ENCODE results near the gene C12orf57. TPM values are rescaled to one million over a fixed set of nuclear protein-coding genes. Genes with fewer than 3 reads are reported as not detected.

C12orf57 gene
- total and polyA plus RNA-seq, 2 of the 8 experiments (the other 6 are each of a cell fraction or from before 2014, with no cell fraction given): 174 to 993 TPM

DNA sequence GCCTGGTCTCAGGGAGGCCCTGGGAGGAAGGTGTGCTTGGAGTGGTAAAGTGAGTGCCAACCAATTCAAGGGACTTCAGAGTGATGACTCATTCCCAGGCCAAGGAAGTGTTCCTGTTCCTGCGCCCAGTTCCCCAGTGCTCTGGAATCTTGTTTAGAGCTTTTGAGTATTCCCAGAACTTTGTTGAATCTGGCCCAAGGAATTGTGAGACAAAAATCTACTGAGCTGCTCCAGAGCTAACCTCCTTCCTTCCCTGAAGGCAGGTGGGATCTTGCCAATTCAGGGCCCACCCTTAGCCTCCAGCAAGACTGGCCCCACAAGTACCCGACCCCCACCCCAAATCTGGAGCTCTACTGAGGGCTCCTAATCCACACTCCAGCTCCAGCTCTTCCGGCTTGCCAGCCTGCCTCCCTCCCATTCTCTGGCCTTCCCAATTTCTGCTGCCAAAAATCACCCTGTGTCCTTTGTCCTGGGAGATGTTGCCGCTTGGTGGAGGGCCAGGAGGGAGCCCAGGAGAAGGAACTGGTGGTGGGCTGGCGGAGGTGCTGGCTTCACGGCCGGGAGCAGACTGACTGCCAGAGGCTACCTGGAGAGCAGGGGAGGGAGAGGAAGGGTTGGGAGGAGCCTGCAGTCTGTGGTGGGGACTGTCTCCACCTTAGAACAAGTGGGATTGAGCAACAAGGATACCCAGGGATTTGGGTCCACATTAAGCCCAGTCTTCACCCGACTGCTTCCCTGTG, 18.1 kb upstream of the C12orf57 start (continued):
- TF ChIP-seq, protein P1, sequence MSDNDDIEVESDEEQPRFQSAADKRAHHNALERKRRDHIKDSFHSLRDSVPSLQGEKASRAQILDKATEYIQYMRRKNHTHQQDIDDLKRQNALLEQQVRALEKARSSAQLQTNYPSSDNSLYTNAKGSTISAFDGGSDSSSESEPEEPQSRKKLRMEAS (IDR thresholded peaks at IDR 0.05): no peak
- TF ChIP-seq, protein P2, sequence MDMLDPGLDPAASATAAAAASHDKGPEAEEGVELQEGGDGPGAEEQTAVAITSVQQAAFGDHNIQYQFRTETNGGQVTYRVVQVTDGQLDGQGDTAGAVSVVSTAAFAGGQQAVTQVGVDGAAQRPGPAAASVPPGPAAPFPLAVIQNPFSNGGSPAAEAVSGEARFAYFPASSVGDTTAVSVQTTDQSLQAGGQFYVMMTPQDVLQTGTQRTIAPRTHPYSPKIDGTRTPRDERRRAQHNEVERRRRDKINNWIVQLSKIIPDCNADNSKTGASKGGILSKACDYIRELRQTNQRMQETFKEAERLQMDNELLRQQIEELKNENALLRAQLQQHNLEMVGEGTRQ (IDR thresholded peaks at IDR 0.05; ENCODE audit: low read length): no peak
- TF ChIP-seq HDAC2 (IDR thresholded peaks at IDR 0.05; ENCODE audit: borderline replicate concordance in 1 of 2, low read depth in 2 of 2, low read length in 2 of 2) (0 out of 4 replicates have a peak, but pooled peaks of 1 of the 2 experiments have one; percentile 6), HDAC6 (IDR thresholded peaks at IDR 0.05; ENCODE audit: low read depth, low read length) (no peak)

Measured in H1 (cell line).